H9 (cell line): ENCODE data around the gene GYS2. TPM values are rescaled to one million over a fixed set of nuclear protein-coding genes. Genes with fewer than 3 reads are reported as not detected.

Experiments used
- DNase-seq: peaks from one replicate; pipeline ENCODE4 v3.0.0-alpha.2; 2017
- H2AFZ ChIP-seq: one replicate; pipeline ENCODE4 v1.6.1; 2013; ENCODE audit warnings: mild to moderate bottlenecking, low read length, control low read depth, moderate library complexity
- H2AK5ac ChIP-seq: 2 replicates; pipeline ENCODE4 v1.6.1; 2013; ENCODE audit warnings: low read length, control low read depth, mixed read lengths; ENCODE audit not compliant: insufficient read length
- H2BK120ac ChIP-seq: one replicate; pipeline ENCODE4 v1.6.1; 2013; ENCODE audit warnings: low read depth, mild to moderate bottlenecking, low read length, control low read depth, inconsistent platforms; ENCODE audit not compliant: poor library complexity, severe bottlenecking
- H2BK12ac ChIP-seq: 2 replicates; pipeline ENCODE4 v1.6.1; 2013; ENCODE audit warnings: low read length, control low read depth, mixed read lengths, low read depth; ENCODE audit not compliant: insufficient read length
- H2BK15ac ChIP-seq: 2 replicates; pipeline ENCODE4 v1.6.1; 2013; ENCODE audit warnings: low read depth, low read length, control low read depth
- H2BK20ac ChIP-seq: one replicate; pipeline ENCODE4 v1.6.1; 2013; ENCODE audit warnings: low read depth, mild to moderate bottlenecking, low read length, control low read depth, inconsistent platforms; ENCODE audit not compliant: poor library complexity, severe bottlenecking
- H2BK5ac ChIP-seq: 2 replicates; pipeline ENCODE4 v1.6.1; 2013; ENCODE audit warnings: low read length, control low read depth, mixed read lengths; ENCODE audit not compliant: insufficient read length
- H3K14ac ChIP-seq: 2 replicates; pipeline ENCODE4 v1.6.1; 2013; ENCODE audit warnings: low read length, control low read depth; ENCODE audit not compliant: insufficient read depth
- H3K18ac ChIP-seq: 2 replicates; pipeline ENCODE4 v1.6.1; 2013; ENCODE audit warnings: low read depth, mild to moderate bottlenecking, mixed read lengths, low read length, control low read depth; ENCODE audit not compliant: insufficient read length
- H3K23ac ChIP-seq: 2 replicates; pipeline ENCODE4 v1.6.1; 2013; ENCODE audit warnings: low read length, control low read depth, mixed read lengths, low read depth; ENCODE audit not compliant: insufficient read length
- H3K23me2 ChIP-seq: 2 replicates; pipeline ENCODE4 v1.6.1; 2013; ENCODE audit warnings: low read depth, mild to moderate bottlenecking, mixed read lengths, low read length, control low read depth; ENCODE audit not compliant: insufficient read length, poor library complexity, severe bottlenecking
- H3K27ac ChIP-seq: 2 replicates; pipeline ENCODE4 v1.5.1; 2013; ENCODE audit warnings: low read length, control low read depth, mixed read lengths, low read depth; ENCODE audit not compliant: insufficient read length
- H3K27me3 ChIP-seq: 2 replicates; pipeline ENCODE4 v1.6.1; 2013; ENCODE audit warnings: low read length, control low read depth, inconsistent platforms; ENCODE audit not compliant: insufficient read depth
- H3K4ac ChIP-seq: 2 replicates; pipeline ENCODE4 v1.6.1; 2013; ENCODE audit warnings: low read depth, mild to moderate bottlenecking, control low read depth, inconsistent platforms, low read length, moderate library complexity
- H3K4me1 ChIP-seq: 2 replicates; pipeline ENCODE4 v1.6.1; 2013; ENCODE audit warnings: low read length, control low read depth, inconsistent platforms; ENCODE audit not compliant: insufficient read depth
- H3K4me2 ChIP-seq: 2 replicates; pipeline ENCODE4 v1.6.1; 2013; ENCODE audit warnings: low read length, control low read depth, mixed read lengths; ENCODE audit not compliant: insufficient read length, insufficient read depth
- H3K56ac ChIP-seq: 2 replicates; pipeline ENCODE4 v1.6.1; 2013; ENCODE audit warnings: low read depth, mild to moderate bottlenecking, mixed read lengths, low read length, control low read depth; ENCODE audit not compliant: insufficient read length
- H3K79me1 ChIP-seq: 2 replicates; pipeline ENCODE4 v1.6.1; 2013; ENCODE audit warnings: low read depth, mild to moderate bottlenecking, moderate library complexity, low read length, control low read depth, inconsistent platforms; ENCODE audit not compliant: insufficient read depth, poor library complexity, severe bottlenecking
- H3K79me2 ChIP-seq: 2 replicates; pipeline ENCODE4 v1.6.1; 2013; ENCODE audit warnings: low read length, control low read depth, inconsistent platforms; ENCODE audit not compliant: insufficient read depth
- H3K9ac ChIP-seq: 2 replicates; pipeline ENCODE4 v1.6.1; 2013; ENCODE audit warnings: low read length, control low read depth, mixed read lengths; ENCODE audit not compliant: insufficient read length; ENCODE audit errors: extremely low read depth
- H3K9me3 ChIP-seq: one replicate; pipeline ENCODE4 v1.6.1; 2013; ENCODE audit warnings: low read depth, low read length, inconsistent platforms; ENCODE audit not compliant: control insufficient read depth
- H3T11ph ChIP-seq: one replicate; pipeline ENCODE4 v1.6.1; 2013; ENCODE audit warnings: mild to moderate bottlenecking, low read length, control low read depth, inconsistent platforms
- H4K20me1 ChIP-seq: one replicate; pipeline ENCODE4 v1.6.1; 2013; ENCODE audit not compliant: control insufficient read depth, insufficient read length, insufficient read depth
- H4K5ac ChIP-seq: 2 replicates; pipeline ENCODE4 v1.6.1; 2013; ENCODE audit warnings: low read depth, mild to moderate bottlenecking, mixed read lengths, low read length, control low read depth; ENCODE audit not compliant: insufficient read length
- H4K8ac ChIP-seq: replicated peaks from 2 replicates; pipeline ENCODE4 v1.6.1; 2013; ENCODE audit warnings: low read length, control low read depth, mixed read lengths, low read depth; ENCODE audit not compliant: insufficient read length
- H4K91ac ChIP-seq: 2 replicates; pipeline ENCODE4 v1.6.1; 2013; ENCODE audit warnings: low read depth, mild to moderate bottlenecking, moderate library complexity, mixed read lengths, low read length, control low read depth; ENCODE audit not compliant: insufficient read length
- H3K27ac Mint-ChIP-seq, 3 experiments: 2 replicates in 2 of 3; 3 replicates in 1 of 3; pipeline ENCODE4 v1.8.0; 2020 to 2021; ENCODE audit warnings: mixed read lengths in 3 of 3, mild to moderate bottlenecking in 1 of 3, moderate library complexity in 1 of 3
- H3K27me3 Mint-ChIP-seq: 2 replicates; pipeline ENCODE4 v1.8.0; 2021; ENCODE audit warnings: low read depth, mild to moderate bottlenecking, moderate library complexity, mixed read lengths
- H3K36me3 Mint-ChIP-seq, 3 experiments: 2 replicates in 2 of 3; 3 replicates in 1 of 3; pipeline ENCODE4 v1.8.0; 2020 to 2021; ENCODE audit warnings: low read depth in 3 of 3, mixed read lengths in 3 of 3; ENCODE audit not compliant: insufficient read depth in 1 of 3
- H3K4me1 Mint-ChIP-seq, 2 experiments: 2 replicates each; pipeline ENCODE4 v1.8.0; 2020; ENCODE audit warnings: mixed read lengths in 2 of 2
- H3K4me3 Mint-ChIP-seq, 2 experiments: 2 replicates in 1 of 2; 3 replicates in 1 of 2; pipeline ENCODE4 v1.8.0; 2020 to 2021; ENCODE audit warnings: mild to moderate bottlenecking in 2 of 2, mixed read lengths in 2 of 2, moderate library complexity in 1 of 2
- H3K9me3 Mint-ChIP-seq, 2 experiments: 2 replicates in 1 of 2; 3 replicates in 1 of 2; pipeline ENCODE4 v1.8.0; 2020; ENCODE audit warnings: mild to moderate bottlenecking in 2 of 2, mixed read lengths in 2 of 2, moderate library complexity in 1 of 2
- CTCF ChIP-seq: fragments of 200-600 bp; sonication (generic); conservative IDR thresholded peaks from 3 replicates; pipeline ENCODE4 v1.8.0; 2021; ENCODE audit warnings: antibody characterized with exemption, mild to moderate bottlenecking
- WGBS: extraction: QIAGEN DNeasy Blood & Tissue Kit; methylation state at CpG from one replicate; pipeline ENCODE4 v1.1.7; 2013; ENCODE audit warnings: missing lambda C conversion rate, low lambda C conversion rate, mixed read lengths; ENCODE audit not compliant: insufficient read length; ENCODE audit errors: extremely low coverage; 5-methylcytosine and 5-hydroxymethylcytosine counted together
- total RNA-seq: library from RNA; stranded (reverse); gene quantifications from 2 replicates; pipeline ENCODE4 v1.2.1, GENCODE V29; 2021

Gene GYS2
- total RNA-seq, 1 experiment from 2014 or later: not detected

GRCh38 chr12:21580748-21581516 lies 23.7 kb downstream of the GYS2 start:
- Histone ChIP-seq H4K8ac (no peak overlapping the region), H2AK5ac (no peak overlapping the region), H2BK20ac (no peak overlapping the region), H4K20me1 (no peaks in the 10 kb centered on the region), H2BK120ac (no peak overlapping the region), H3K4me1 (no peaks in the 10 kb centered on the region), H2AFZ (no peak overlapping the region), H3K4me2 (no peak overlapping the region), H3K79me2 (no peaks in the 10 kb centered on the region), H3K14ac (no peak overlapping the region), H3K27ac (no peak overlapping the region), H4K91ac (no peak overlapping the region), H3K27me3 (no peaks in the 10 kb centered on the region), H3K23me2 (no peaks in the 10 kb centered on the region), H3K23ac (no peak overlapping the region), H3K9me3 (no peaks in the 10 kb centered on the region), H2BK5ac (no peak overlapping the region), H3K18ac (no peak overlapping the region), H2BK15ac (no peak overlapping the region), H3T11ph (no peak overlapping the region), H4K5ac (no peak overlapping the region), H3K4ac (no peak overlapping the region), H2BK12ac (no peak overlapping the region), H3K56ac (no peak overlapping the region), H3K79me1 (no peaks in the 10 kb centered on the region), H3K9ac (no peak overlapping the region)
- DNase-seq: no peak
- no peak overlapping the region for H3K4me3 Mint-ChIP-seq
- no peak overlapping the region for H3K27ac Mint-ChIP-seq
- no peak for TF ChIP-seq CTCF
- H3K9me3 Mint-ChIP-seq: no peaks in the 10 kb centered on the region; a peak in 1 of 5 replicates
- no CpG with 5 or more reads among the region's 4 CpGs for WGBS
- H3K27me3 Mint-ChIP-seq: no peaks in the 10 kb centered on the region
- H3K36me3 Mint-ChIP-seq: no peaks in the 10 kb centered on the region
- peaks cover 0 to 4% of the 10 kb centered on the region in 2 experiments; a peak in 2 of 4 replicates for H3K4me1 Mint-ChIP-seq
